Muscle layer of duodenum (tissue), 2 donors: Measurements from ENCODE around the gene ATP5F1E.

Experiments
- H3K27ac ChIP-seq: one replicate; pipeline ENCODE4 v1.7.0; 2013; ENCODE audit warnings: mild to moderate bottlenecking, low read length
- H3K27me3 ChIP-seq: one replicate; pipeline ENCODE4 v1.7.0; 2013; ENCODE audit warnings: low read depth, mild to moderate bottlenecking, control low read depth, low read length
- H3K36me3 ChIP-seq, 2 donors: one replicate each; pipeline ENCODE4 v1.7.0; 2013; ENCODE audit warnings: low read length in 2 of 2, control low read depth in 1 of 2, mild to moderate bottlenecking in 1 of 2; ENCODE audit not compliant: insufficient read depth in 2 of 2, control insufficient read depth in 1 of 2
- H3K4me1 ChIP-seq, 2 donors: one replicate each; pipeline ENCODE4 v1.7.0; 2013; ENCODE audit warnings: low read length in 2 of 2, mild to moderate bottlenecking in 2 of 2, control low read depth in 1 of 2, moderate library complexity in 1 of 2; ENCODE audit not compliant: insufficient read depth in 2 of 2, control insufficient read depth in 1 of 2
- H3K4me3 ChIP-seq, 2 donors: one replicate each; pipeline ENCODE4 v1.7.0; 2013; ENCODE audit warnings: low read length in 2 of 2, low read depth in 1 of 2, mild to moderate bottlenecking in 1 of 2
- H3K9me3 ChIP-seq, 2 donors: one replicate each; pipeline ENCODE4 v1.7.0; 2013; ENCODE audit warnings: low read length in 2 of 2, control low read depth in 1 of 2, mild to moderate bottlenecking in 1 of 2; ENCODE audit not compliant: control insufficient read depth in 1 of 2
- donor health status: healthy.

ATP5F1E gene

DNA sequence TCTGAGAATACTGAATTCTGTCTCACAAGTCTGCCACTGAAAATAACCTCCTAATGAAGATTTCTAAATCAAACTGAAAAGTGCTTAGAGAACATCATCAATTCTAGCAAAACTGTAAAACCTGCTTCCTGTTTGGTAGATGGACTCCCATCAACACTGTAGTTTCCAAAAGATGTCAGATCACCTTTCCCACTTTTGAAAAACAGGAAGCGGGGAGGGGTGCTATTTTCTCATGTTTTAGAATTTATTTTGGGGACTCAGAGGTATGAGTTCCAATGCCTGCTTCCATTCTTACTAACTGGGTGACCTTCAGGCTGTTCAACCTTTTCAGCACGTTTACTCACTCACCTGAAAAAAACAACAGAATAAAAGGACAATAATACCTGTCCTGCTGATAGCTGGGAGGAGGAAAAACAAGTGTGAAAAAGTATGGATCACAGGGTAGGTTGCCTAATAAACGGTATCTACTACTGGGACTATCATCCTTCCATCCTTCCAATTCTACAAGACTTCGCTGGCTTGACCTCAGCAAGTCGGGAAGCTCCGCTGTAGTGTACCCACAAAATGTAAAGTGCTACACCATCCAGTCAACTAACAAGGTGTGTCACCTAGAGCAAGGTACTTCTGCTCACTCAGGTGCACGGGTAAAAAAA is 1.1 kb downstream of the ATP5F1E start:
- peaks cover 45 to 50% of the 10 kb centered on the region in 2 donors for H3K36me3 ChIP-seq
- peak overlapping the region; percentile 78 for H3K27ac ChIP-seq
- H3K27me3 ChIP-seq: no peaks in the 10 kb centered on the region
- peak overlapping the region; percentile 85 to 89 for H3K4me3 ChIP-seq
- H3K4me1 ChIP-seq: peaks cover 31 to 50% of the 10 kb centered on the region in 2 donors
- H3K9me3 ChIP-seq: no peaks in the 10 kb centered on the region

DNA sequence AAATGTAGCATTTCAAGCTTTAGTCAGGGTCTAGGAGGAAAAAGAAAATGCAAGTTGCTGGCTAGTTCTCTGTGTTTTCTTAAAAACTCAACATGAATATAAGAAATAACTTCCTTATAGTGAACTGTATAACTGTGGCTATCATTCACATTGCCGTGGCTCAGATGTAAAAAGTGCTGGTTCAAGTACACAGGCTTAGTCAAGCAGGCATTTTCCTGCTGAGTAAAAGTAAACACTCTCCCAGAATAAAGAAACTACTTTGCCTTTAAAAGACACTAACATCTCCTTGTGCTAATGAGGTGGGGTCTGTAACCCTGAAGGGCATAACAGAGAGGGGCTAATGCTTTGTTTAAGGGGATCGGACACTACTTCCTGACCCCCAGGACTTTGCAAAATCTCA is 3.3 kb downstream of the ATP5F1E start:
- Histone ChIP-seq H3K36me3 (peaks cover 48 to 60% of the 10 kb centered on the region in 2 donors), H3K4me3 (peak overlapping the region; percentile 40 to 41), H3K4me1 (peaks cover 31 to 54% of the 10 kb centered on the region in 2 donors), H3K27ac (peak overlapping the region; percentile 10), H3K9me3 (no peaks in the 10 kb centered on the region), H3K27me3 (no peaks in the 10 kb centered on the region)

DNA sequence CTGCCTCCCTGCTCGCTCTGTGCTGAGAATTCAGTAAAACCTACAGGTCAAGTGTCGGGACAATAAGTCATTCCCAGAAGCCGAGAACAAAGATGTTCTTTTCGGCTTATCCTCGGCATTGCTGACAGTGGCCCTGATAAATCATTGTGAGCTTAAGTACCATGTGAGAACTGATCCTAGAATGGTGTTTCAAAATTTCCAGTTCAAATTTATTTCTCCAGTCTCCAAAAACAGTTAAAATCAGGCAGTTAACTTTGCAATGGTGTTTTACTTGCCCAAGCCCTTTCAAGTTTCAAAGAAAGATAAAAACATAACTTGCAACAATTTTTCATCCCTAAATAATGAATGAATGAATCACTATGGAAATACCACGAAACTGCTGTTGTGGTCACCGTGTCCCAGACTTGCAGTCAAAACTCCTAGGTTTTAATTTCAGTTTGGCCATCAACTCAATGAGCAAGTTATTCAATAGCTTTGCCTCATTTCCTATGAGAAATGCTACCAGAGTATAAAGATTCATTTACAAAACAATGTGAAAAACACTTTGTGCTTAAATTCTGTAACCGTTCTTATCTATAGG is 4.3 kb downstream of the ATP5F1E start:
- Histone ChIP-seq H3K4me3 (no peak overlapping the region), H3K27ac (no peak overlapping the region), H3K9me3 (no peaks in the 10 kb centered on the region), H3K27me3 (no peaks in the 10 kb centered on the region), H3K36me3 (peaks cover 58 to 65% of the 10 kb centered on the region in 2 donors), H3K4me1 (peaks cover 31 to 54% of the 10 kb centered on the region in 2 donors)

DNA sequence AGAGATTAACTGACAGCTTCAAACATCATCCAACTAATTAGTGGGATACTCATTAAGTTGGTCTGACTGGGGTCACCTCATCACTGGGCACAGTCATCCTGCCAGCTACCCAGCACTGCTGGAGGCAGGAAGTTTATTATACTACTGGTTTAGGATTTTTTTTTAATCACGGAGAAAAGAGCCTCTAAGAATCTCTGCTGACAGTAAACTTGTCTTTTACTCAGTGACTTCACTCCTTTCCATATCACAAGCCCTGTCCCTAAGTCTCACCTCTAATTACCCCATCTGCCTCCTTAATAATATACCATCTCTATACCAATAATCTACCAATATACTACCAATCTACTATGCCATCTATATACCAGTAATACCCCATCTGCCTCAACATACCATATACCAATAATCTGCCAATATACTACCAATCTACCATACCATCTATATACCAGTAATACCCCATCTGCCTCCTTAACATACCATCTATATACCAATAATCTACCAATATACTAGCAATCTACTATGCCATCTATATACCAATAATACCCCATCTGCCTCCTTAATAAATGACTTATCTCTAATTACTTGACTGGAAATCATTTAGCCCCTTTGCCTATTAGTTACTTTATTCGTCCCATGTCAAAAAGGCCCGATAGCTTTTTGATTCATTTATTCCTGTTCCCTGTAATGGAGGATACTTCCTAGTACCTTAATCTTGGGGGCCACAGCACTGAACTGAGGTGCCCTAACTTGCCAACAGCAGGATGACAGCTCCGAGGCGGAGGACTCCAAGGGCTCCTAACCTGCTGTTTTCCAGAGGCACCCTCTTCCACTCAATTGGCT is 5.0 kb downstream of the ATP5F1E start:
- Histone ChIP-seq H3K27ac (no peak overlapping the region), H3K4me3 (no peak overlapping the region), H3K9me3 (no peaks in the 10 kb centered on the region), H3K36me3 (peaks cover 63 to 72% of the 10 kb centered on the region in 2 donors), H3K27me3 (no peaks in the 10 kb centered on the region), H3K4me1 (peaks cover 31 to 54% of the 10 kb centered on the region in 2 donors)

DNA sequence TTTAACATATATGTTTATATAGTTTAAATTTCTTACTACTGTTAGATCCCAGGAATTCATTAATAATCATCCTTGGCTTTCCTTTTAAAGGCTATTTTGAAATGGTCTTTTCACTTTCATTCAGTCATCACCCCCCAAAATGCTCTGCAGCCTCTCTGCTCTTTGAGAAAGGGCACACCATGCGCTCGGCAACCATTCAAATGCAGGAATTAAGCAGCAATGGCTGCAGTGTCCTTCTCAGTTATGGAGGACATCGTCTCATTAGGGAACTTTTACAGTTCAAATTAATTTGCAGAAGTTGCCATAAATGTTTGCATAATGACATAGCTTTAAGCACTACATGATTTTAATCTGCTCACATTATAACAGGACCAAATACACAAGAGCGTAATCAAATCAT is 6.6 kb downstream of the ATP5F1E start:
- Histone ChIP-seq H3K27me3 (no peaks in the 10 kb centered on the region), H3K27ac (no peak overlapping the region), H3K9me3 (no peaks in the 10 kb centered on the region), H3K4me3 (no peak overlapping the region), H3K4me1 (peaks cover 23 to 43% of the 10 kb centered on the region in 2 donors), H3K36me3 (peaks cover 63 to 72% of the 10 kb centered on the region in 2 donors)

DNA sequence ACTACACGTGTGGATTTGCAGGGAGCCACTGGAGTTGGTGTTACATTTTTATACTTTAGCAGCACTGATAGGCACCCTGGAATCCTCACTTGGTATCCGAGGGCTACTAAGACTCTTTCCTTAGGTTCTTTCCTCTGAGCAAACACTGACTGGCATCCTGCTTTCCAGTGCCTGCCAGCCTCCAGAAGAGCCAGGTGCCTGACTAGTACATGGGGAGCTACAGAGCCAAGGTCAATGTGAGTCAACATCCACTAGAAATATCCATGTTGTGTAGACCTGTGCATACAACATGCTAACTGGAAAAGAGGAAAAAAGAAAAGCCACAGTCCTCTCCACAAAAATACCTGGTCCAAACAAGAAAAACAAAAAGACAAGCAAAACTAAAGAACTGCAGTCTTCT is 7.0 kb downstream of the ATP5F1E start:
- no peak overlapping the region for H3K4me3 ChIP-seq
- H3K9me3 ChIP-seq: no peaks in the 10 kb centered on the region
- H3K27ac ChIP-seq: no peak overlapping the region
- no peaks in the 10 kb centered on the region for H3K27me3 ChIP-seq
- peaks cover 23 to 39% of the 10 kb centered on the region in 2 donors for H3K4me1 ChIP-seq
- H3K36me3 ChIP-seq: peaks cover 62 to 70% of the 10 kb centered on the region in 2 donors

DNA sequence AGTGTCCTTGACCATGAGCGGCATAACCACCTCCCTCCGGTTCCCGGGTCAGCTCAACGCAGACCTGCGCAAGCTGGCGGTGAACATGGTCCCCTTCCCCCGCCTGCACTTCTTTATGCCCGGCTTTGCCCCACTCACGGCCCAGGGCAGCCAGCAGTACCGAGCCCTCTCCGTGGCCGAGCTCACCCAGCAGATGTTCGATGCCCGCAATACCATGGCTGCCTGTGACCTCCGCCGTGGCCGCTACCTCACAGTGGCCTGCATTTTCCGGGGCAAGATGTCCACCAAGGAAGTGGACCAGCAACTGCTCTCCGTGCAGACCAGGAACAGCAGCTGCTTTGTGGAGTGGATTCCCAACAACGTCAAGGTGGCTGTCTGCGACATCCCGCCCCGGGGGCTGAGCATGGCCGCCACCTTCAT is 8.0 kb downstream of the ATP5F1E start:
- no peak overlapping the region for H3K27ac ChIP-seq
- peaks cover 54 to 61% of the 10 kb centered on the region in 2 donors for H3K36me3 ChIP-seq
- no peaks in the 10 kb centered on the region for H3K9me3 ChIP-seq
- H3K27me3 ChIP-seq: no peaks in the 10 kb centered on the region
- H3K4me3 ChIP-seq: no peak overlapping the region
- peaks cover 15 to 29% of the 10 kb centered on the region in 2 donors for H3K4me1 ChIP-seq

DNA sequence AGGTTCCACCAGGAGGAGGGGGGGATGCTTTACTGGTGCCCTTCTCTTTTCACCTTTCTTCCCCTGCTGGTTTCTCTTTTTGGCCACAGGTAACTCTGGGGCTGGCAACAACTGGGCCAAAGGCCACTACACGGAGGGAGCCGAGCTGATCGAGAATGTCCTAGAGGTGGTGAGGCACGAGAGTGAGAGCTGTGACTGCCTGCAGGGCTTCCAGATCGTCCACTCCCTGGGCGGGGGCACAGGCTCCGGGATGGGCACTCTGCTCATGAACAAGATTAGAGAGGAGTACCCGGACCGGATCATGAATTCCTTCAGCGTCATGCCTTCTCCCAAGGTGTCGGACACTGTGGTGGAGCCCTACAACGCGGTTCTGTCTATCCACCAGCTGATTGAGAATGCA is 8.5 kb downstream of the ATP5F1E start:
- H3K4me3 ChIP-seq: no peak overlapping the region
- no peaks in the 10 kb centered on the region for H3K9me3 ChIP-seq
- no peak overlapping the region for H3K27ac ChIP-seq
- H3K27me3 ChIP-seq: no peaks in the 10 kb centered on the region
- H3K4me1 ChIP-seq: peaks cover 10 to 24% of the 10 kb centered on the region in 2 donors
- H3K36me3 ChIP-seq: peaks cover 54 to 56% of the 10 kb centered on the region in 2 donors

DNA sequence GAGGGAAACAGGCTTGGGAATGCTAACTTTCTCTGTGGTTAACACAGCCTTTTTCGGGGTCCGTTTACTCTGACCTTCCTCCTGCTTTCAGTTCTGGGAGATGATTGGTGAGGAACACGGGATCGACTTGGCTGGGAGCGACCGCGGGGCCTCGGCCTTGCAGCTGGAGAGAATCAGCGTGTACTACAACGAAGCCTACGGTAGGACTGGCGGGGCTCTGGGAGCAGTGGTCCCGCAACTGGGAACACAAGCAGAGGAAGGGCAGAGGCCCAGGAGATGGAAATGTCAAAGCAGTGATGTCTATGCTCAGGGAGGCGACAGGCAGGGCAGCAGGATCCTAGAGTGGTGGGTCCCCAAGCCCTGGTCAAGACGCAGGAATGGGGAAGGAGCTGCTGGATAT is 9.4 kb downstream of the ATP5F1E start:
- H3K36me3 ChIP-seq: peaks cover 47 to 48% of the 10 kb centered on the region in 2 donors

DNA sequence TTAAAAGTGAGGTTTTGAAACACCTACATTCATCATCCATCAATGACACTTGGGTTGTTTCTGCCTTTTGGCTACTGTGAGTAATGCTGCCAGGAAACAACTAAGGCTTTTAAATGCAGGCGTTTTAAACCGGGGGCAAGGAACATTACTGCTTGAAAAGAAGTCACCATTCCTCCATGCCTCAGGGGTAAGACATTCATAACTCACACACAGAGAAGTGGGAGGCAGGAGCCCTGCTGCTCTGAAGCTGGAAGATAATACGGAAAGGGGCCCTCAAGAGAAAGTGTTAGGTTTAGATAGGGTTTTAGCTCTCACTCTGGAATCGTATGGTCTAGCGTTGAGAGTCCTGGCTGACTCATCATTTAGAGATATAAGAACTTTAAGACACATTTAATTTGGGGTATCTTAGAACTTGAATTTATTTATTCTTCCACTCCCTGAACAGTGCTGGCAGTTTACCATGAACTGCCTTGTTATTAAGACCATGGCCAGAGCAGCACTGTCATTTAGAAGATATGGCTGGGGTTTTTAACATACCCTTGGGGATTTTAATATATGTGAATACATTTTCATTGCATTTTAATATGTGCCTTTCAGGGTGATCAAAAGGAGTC is 11.1 kb downstream of the ATP5F1E start:
- Histone ChIP-seq H3K4me3 (no peak overlapping the region), H3K36me3 (peaks cover 30 to 32% of the 10 kb centered on the region in 2 donors), H3K27me3 (no peaks in the 10 kb centered on the region), H3K4me1 (peaks cover 0 to 4% of the 10 kb centered on the region in 2 donors), H3K9me3 (no peaks in the 10 kb centered on the region), H3K27ac (no peak overlapping the region)

More for the DNA sequence above, 9.4 kb downstream of the ATP5F1E start:
- H3K4me1 ChIP-seq: peaks cover 5 to 15% of the 10 kb centered on the region in 2 donors
- H3K27ac ChIP-seq: no peak overlapping the region
- no peaks in the 10 kb centered on the region for H3K27me3 ChIP-seq
- H3K9me3 ChIP-seq: no peaks in the 10 kb centered on the region
- H3K4me3 ChIP-seq: no peak overlapping the region

DNA sequence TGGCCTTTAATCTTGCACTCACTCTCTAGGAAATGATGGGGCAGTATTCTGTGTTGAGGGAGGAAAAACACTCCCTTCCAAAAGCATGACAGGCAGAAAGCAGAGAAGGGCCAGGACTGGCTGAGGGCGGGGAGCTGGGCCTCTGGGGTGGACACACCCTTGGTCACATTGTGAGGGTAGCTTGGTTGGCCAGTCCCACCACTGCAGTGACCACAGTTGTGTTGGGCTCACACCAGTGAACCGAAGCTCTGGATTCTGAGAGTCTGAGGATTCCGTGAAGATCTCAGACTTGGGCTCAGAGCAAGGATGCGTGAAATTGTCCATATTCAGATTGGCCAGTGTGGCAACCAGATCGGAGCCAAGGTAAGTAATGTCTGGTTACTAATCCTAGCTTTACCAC is 12.9 kb downstream of the ATP5F1E start, which contains the start of gene TUBB1:
TSS of gene TUBB1 (plus strand) at position 213 of the 400 bp plus-strand sequence. CDS start at position 307, 94 bp downstream.
- Histone ChIP-seq H3K4me1 (no peaks in the 10 kb centered on the region), H3K27ac (no peak within 1 kb of the TSS), H3K36me3 (peaks cover 16 to 19% of the 10 kb centered on the region in 2 donors), H3K4me3 (no peak within 1 kb of the TSS), H3K9me3 (no peaks in the 10 kb centered on the region), H3K27me3 (no peaks in the 10 kb centered on the region)
